ENCODE measurements around the gene GABRD.

Gene GABRD

DNA sequence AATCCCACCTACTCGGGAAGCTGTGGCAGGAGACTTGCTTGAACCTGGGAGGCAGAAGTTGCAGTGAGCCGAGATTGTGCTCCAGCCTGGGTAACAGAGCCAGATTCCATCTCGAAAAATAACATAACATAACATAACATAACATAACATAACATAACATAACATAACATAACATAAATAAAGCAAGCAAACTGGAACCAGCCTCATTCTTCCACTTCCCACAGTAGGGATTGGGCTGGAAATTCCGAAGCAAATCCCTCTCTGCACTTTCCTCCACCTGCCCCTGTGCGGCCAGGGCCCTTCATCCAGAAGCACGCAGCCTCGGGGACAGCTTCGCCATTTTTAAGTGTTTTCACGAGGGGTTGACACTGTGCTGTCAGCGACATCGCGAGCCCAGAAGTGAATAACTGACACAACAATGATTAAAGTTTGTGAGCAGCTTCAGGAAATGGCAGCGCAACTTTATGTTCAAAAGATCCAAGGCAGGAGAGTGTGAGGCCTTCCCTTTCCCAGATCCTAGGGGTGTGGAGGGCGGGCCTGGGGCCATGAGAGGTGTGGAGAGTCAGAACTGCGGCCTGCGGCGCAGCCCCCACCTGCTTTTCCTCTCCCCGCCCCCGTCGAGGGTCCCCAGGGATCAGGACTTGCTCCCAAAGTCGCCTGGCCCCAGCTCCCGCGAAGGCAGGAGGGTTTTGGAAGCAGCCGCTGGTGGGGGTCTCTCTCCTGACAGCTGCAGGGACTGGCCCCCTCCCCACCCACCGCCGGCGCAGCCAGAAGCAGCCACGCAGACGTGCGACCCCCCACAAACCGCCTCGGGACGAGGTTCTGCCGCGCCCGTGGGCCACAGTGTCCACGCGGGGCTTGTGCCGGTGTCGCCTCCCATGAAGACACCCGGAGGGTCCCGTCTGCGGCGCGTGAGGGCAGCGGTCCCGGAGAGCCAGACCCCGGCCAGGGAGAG lies 651 bp upstream of the GABRD start:
- no peak for DNase-seq (ENCODE audit: low read depth)

- no peak for DNase-seq (ENCODE audit: low read depth)
These were observed 595 bp downstream of the GABRD start for GRCh38 chr1:2019571-2020309.

GRCh38 chr1:2020310-2020655 lies 1.1 kb downstream of the GABRD start:
- DNase-seq (ENCODE audit: low read depth): no peak

DNA sequence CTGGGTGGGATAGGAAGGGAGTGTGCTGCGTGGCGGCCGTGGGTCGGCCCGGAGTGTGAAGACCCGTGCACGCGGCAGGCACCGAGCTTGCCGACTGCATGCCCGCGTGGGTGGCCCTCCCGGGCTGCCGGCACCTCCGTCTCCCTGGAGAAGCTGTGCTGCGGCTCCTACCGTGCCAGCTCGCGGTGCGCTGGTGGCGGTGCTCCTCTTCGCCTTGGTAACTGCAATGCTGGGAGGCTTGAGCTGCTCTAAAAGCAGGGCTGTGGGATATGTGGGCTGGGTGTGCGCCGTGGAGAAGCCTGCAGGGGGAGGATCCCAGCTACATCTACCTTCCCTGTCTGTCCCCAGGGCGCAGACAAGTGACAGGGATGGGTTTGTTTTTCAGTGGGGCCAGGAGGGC lies 2.4 kb downstream of the GABRD start:
- no peak for DNase-seq (ENCODE audit: low read depth)

- DNase-seq (ENCODE audit: low read depth): no peak
These were observed 3.1 kb downstream of the GABRD start for GRCh38 chr1:2022063-2022770.

DNA sequence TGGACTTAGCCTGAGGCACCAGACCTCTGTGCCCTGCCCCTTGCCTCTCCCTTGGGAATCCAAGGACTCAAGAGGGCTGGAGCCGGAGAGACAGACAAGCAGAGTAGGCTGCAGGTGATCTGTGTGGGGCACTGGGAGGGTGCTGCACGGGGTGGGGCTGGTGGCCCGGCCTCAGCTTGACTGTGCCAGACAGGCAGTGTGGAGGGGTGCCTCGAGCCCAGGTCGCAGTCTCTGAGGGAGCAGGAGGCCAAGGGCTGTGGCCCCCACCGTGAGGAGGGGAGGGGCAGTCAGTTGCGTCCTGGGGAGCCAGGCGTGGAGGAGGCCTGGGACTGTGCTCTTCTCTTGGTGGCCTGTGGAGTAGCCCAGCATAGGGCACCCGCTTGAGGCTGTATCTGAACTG lies 4.0 kb downstream of the GABRD start:
- DNase-seq (ENCODE audit: low read depth): no peak

GRCh38 chr1:2024451-2024850 lies 5.3 kb downstream of the GABRD start:
- no peak for DNase-seq (ENCODE audit: low read depth)

DNA sequence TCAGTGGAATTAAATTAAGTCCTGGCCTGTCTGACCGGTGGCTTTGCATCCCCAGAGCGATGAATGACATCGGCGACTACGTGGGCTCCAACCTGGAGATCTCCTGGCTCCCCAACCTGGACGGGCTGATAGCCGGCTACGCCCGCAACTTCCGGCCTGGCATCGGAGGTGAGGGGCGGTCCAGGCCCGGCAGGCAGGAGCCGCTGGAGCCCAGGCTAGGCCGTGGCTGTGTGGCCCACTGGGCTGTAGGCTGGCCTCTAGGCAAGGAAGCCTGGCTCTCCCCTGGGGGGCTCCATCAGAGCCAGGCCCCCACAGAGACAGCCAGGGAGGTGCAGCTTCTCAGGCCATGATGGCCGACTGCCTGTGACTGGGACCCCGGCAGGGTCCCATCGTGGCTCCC lies 5.7 kb downstream of the GABRD start:
- no peak for DNase-seq (ENCODE audit: low read depth)

DNA sequence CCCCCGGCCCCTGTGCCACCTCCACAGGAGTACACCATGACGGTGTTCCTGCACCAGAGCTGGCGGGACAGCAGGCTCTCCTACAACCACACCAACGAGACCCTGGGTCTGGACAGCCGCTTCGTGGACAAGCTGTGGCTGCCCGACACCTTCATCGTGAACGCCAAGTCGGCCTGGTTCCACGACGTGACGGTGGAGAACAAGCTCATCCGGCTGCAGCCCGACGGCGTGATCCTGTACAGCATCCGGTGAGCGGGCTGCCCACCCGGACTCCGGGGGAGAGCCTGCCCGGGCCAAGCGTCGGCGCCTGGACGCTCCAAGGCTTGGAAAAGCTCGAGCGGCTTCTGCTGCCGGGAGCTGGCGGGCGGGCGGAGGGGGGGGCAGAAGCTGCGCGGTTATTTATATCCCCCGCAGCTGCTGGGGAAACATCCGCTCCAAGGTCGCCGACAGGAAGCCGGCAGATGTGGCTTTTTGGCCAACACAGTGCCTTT lies 6.4 kb downstream of the GABRD start:
- no peak for DNase-seq (ENCODE audit: low read depth)

- DNase-seq (ENCODE audit: low read depth): no peak
These were observed 8.9 kb downstream of the GABRD start for GRCh38 chr1:2027961-2028583.

GRCh38 chr1:2028870-2029560 lies 9.9 kb downstream of the GABRD start:
- no peak for DNase-seq (ENCODE audit: low read depth)

DNA sequence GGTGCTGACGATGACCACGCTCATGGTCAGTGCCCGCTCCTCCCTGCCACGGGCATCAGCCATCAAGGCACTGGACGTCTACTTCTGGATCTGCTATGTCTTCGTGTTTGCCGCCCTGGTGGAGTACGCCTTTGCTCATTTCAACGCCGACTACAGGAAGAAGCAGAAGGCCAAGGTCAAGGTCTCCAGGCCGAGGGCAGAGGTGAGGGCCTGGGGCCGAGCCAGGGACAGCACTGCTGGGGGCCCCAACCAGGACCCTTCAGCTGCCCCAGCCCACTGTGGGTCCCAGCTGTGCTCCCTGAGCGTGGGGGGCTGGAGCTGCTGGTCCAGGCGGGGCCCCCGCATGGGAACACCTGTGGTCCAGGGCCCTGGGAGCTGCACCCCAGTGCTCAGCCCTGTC lies 10.4 kb downstream of the GABRD start:
- no peak for DNase-seq (ENCODE audit: low read depth)

DNA sequence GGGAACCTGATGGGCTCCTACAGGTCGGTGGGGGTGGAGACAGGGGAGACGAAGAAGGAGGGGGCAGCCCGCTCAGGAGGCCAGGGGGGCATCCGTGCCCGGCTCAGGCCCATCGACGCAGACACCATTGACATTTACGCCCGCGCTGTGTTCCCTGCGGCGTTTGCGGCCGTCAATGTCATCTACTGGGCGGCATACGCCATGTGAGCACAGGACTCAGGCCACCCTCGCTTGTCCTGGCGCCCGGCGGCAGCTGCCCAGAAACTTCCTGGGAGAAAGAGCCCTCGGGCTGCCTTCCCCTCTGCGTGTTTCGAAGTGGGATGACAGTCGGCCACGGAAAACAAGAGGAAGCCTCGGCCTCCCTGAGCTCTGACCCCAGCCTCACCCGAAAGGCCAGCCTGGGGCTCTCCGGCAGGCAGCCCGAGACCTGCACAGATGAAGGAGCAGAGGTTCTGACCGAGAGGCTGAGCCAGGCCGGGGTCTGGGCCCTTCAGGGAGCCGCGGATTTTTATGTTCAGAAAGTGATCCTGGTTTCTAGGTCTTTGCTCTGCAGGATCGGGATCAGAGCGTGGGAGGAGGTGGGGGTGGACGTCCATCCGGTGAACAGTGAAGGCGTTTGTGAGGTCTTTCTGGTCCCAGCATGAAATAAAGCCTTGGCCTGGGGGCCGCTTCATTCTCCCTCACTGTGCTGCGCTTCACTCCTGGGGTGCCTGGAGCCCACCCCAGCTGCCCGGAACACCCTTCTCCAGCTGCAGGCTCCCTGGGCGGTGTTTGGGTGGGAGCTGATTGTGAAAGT lies 11.1 kb downstream of the GABRD start:
- DNase-seq (ENCODE audit: low read depth): no peak

DNA sequence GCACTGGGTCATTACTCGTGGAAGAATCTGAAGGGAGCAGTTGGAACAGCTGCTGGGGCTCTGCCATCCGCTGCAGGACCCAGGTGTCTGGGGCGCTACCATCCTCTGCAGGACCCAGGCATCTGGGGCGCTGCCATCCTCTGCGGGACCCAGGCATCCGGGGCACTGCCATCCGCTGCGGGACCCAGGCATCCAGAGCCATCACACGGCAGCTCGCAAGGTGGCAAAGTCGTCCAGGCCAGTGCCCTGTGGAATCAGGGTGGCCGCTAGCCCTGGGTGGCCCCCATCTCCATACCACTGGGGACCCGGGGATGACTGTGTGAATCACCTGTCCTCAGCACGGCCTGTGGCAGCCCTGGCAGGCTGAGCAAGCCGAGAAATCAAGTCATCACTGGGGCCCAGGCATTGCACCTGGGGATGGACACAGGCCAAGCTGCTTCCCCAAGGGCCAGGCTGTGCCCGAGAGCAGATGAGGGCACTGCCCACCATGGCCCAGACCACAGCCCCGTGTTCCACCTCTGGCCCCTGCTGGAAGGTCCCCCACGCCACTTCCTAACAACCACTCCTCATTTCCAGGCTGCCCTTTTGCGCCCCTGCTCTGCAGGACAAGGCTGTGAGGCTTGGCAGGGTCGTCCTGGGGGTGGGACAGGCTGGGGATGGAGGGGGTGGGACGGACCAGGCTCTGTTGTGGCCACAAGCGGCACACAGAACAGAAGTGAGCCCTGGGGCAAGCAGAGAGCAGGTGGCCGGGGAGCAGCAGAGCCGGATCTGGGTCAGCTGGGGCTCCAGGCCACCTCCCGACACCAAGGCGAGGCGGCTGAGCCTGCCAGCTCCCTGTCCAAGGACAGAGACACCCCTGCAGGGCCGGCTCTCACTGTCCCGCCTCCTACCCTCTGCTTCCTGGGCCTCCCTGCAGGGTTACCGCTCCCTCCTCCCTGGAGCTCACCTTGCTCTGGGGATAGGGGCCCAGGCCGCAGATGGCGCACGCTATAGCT lies 12.7 kb downstream of the GABRD start:
- no peak for DNase-seq (ENCODE audit: low read depth)

GRCh38 chr1:2032737-2033136 lies 13.6 kb downstream of the GABRD start:
- DNase-seq (ENCODE audit: low read depth): no peak

- DNase-seq (ENCODE audit: low read depth): no peak
These were observed 14.0 kb downstream of the GABRD start for GRCh38 chr1:2033165-2033564.

DNA sequence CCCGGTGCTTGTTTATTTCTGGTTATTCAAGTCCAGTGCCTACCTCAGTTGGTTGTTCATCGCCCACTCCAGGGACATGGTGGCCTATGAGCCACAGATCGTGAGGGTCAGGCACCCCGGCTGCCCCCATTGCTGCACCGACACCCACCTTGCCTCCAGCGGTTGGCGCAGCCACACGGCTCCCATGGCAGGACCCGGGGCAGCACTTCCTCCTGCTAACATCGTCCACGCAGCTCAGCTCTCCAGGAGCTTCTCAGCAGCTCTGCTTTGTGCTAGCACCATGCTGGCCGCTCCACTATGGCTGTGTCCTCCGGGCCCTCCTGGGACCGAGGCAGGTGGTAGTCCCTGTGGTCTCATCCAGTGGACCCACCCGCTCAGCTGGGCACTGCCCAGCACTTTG lies 17.1 kb downstream of the GABRD start:
- DNase-seq (ENCODE audit: low read depth): no peak

- no peak for DNase-seq (ENCODE audit: low read depth)
These were observed 18.3 kb downstream of the GABRD start for GRCh38 chr1:2037314-2037979.

- no peak for DNase-seq (ENCODE audit: low read depth)
These were observed 19.1 kb downstream of the GABRD start for GRCh38 chr1:2038229-2038628.

All from activated T-cell treated with anti-CD3 and anti-CD28 coated beads for 1 hour (primary cell).